Esophagus squamous epithelium (tissue), 4 donors: Measurements from ENCODE around the gene MANSC4.

Experiments used
- CTCF ChIP-seq, 6 experiments: fragments of 450-650 bp in 4 of 6; fragments of 200-600 bp in 2 of 6; sonication (generic) in 2 of 6; IDR thresholded peaks; one replicate each; pipeline ENCODE4 v1.5.1; 2016 to 2019; ENCODE audit warnings: antibody characterized with exemption in 6 of 6, mild to moderate bottlenecking in 4 of 6, moderate library complexity in 4 of 6
- POLR2A ChIP-seq, 4 donors: fragments of 450-650 bp; IDR thresholded peaks; one replicate each; pipeline ENCODE4 v1.6.1; 2017; ENCODE audit warnings: antibody characterized with exemption in 4 of 4, mild to moderate bottlenecking in 4 of 4, moderate library complexity in 3 of 4

DNA sequence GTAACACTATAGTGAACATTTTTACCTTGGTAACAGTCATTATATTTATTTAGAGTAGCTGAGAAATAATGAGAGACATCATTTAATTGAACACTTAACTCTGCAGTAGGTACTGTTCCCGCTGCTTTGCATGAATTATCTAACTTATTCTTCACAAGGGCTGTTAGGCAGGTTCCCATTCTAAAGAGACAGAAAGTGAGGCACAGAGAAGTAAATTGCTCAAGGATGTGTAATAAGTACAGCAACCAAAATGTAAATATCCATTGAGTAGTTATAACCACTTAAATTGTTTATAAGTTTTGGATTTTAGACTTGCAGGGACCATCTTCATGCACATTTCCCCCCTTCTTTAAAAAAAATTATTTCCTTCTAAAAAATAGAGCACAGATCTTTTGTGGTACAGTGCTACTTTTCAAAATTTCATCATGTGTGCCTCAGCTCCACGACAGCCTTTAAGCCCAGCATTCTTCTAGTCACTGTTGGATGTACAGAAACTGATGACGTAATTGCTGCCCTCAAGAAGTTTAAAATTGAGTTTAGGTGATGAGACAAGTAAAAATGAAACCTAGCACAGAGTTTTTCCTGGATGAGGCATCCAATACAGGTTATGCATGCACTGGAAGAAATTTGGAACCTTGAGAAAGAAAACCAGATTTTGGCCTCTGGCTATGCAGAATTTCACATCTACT lies 6.0 kb upstream of the MANSC4 start:
- no peak for TF ChIP-seq POLR2A (IDR thresholded peaks at IDR 0.05)
- no peak for TF ChIP-seq CTCF (IDR thresholded peaks at IDR 0.05)
